ENCODE data around the gene WWOX.

- TF ChIP-seq, protein P1, sequence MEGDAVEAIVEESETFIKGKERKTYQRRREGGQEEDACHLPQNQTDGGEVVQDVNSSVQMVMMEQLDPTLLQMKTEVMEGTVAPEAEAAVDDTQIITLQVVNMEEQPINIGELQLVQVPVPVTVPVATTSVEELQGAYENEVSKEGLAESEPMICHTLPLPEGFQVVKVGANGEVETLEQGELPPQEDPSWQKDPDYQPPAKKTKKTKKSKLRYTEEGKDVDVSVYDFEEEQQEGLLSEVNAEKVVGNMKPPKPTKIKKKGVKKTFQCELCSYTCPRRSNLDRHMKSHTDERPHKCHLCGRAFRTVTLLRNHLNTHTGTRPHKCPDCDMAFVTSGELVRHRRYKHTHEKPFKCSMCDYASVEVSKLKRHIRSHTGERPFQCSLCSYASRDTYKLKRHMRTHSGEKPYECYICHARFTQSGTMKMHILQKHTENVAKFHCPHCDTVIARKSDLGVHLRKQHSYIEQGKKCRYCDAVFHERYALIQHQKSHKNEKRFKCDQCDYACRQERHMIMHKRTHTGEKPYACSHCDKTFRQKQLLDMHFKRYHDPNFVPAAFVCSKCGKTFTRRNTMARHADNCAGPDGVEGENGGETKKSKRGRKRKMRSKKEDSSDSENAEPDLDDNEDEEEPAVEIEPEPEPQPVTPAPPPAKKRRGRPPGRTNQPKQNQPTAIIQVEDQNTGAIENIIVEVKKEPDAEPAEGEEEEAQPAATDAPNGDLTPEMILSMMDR (IDR thresholded peaks at IDR 0.05; ENCODE audit: low read depth, low read length): no peak
- no peak for TF ChIP-seq POLR2A (IDR thresholded peaks at IDR 0.05; ENCODE audit: extremely low read depth, insufficient read length)
- TF ChIP-seq, protein P2, sequence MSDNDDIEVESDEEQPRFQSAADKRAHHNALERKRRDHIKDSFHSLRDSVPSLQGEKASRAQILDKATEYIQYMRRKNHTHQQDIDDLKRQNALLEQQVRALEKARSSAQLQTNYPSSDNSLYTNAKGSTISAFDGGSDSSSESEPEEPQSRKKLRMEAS (IDR thresholded peaks at IDR 0.05; ENCODE audit: low read depth, low read length): no peak
These were observed 991.5 kb downstream of the WWOX start for GRCh38 chr16:79090966-79091365.

Data from NB4 (cell line).